Measurements from ENCODE around the gene WDFY4.

The WDFY4 gene

DNA sequence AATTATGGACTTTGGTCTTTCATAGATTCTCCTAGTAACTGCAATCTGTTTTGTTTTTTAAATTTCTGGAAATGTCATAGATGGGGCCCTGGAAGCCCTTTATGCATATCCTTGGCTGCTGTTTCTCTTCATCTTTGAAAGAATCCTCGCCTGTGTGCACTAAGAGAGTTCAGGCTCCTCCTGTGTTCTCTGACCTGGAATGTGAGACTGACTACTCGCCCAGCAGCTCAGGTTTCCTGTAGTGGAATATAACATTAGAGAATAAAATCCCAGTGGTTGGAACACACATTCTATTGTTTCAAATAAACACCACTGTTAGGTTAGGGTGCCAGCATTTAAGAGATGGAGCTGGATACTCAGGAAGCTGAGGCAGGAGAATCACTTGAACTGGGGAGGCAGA is 56.3 kb downstream of the WDFY4 start:
- TF ChIP-seq CTCF (IDR thresholded peaks at IDR 0.05; ENCODE audit: borderline replicate concordance, insufficient read depth, low read depth, low read length): no peak
- no peak overlapping the region for H3K4me3 ChIP-seq (ENCODE audit: low read depth, low read length)

DNA sequence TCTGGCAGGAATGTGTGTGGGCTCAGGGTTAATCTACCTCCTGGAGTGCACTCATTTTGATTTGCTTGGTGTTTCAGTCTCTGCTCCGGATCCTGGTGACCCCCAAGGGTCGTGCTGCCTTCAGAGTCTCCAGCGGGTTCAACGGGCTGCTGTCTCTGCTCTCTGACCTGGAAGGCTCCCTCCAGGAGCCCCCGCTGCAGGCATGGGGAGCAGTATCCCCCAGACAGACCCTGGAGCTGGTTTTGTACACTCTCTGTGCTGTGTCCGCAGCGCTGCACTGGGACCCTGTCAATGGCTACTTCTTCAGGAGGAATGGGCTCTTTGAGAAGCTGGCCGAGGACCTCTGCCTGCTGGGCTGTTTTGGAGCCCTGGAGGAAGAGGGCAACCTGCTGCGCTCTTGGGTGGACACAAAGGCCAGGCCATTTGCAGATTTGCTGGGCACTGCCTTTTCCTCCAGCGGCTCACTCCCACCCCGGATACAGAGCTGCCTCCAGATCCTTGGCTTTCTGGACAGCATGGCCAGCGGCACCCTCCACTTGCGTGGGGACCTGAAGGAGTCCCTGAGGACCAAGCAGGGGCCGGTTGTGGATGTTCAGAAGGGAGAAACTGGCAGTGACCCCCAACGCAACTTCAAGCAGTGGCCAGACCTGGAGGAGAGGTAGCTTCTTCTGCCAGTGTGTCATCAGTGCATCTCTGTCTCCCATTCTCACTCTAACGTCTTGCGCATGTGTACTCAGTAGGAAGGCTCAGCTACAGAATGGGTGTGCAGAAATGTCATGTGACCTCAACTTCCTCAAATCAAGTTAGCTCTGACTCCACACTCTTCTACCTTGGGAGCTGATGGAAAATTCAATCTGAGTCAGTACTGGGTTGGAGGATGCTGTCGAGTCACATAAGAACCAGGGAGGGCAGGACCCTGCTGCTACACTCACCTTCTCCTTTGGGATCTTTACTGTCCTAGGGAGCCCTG is 58.5 kb downstream of the WDFY4 start:
- TF ChIP-seq CTCF (IDR thresholded peaks at IDR 0.05; ENCODE audit: borderline replicate concordance, insufficient read depth, low read depth, low read length): no peak
- H3K4me3 ChIP-seq (ENCODE audit: low read depth, low read length): no peak overlapping the region

DNA sequence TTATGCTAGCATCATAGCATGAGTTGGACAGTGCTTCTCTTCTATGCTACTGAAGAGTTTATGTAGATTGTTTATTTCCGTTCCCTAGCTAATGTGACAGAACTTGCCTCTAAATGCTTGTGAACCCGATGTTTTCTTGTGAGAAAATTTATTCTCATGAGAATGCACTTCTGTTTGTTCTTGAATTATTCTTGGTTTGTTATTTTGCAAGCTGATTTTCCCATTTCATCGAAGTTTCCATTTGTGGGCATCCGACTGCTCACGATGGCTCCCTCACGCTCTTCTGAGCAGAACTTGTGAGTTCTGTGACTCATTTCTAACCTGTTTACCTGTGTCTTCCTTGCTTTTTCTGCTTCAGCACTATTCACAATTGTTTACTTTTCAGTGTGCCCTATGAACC is 59.9 kb downstream of the WDFY4 start:
- H3K4me3 ChIP-seq (ENCODE audit: low read depth, low read length): no peak overlapping the region
- TF ChIP-seq CTCF (IDR thresholded peaks at IDR 0.05; ENCODE audit: borderline replicate concordance, insufficient read depth, low read depth, low read length): no peak

- TF ChIP-seq CTCF (IDR thresholded peaks at IDR 0.05; ENCODE audit: borderline replicate concordance, insufficient read depth, low read depth, low read length): no peak
- no peak overlapping the region for H3K4me3 ChIP-seq (ENCODE audit: low read depth, low read length)
Observed at GRCh38 chr10:48745662-48746245, 61.1 kb downstream of the WDFY4 start.

DNA sequence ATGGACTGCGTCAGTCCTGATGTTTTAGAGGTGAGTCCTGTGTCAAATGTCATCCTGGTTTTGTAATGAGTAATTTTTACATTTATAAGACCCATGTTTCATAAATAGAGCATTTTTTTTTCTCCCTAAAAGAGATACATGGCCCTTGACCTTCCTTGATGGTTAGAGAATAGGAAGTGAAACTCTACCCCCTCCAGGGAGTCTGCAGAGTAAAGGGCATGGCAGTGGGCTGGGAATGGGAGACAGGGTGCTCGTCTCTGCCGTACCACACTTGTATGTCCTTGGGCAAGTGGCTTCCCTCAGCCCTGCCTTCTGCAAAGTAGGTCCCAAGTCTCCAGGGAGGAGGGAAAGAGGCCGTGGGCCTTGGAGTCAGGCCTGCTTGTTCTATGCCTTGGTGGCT is 63.9 kb downstream of the WDFY4 start:
- H3K4me3 ChIP-seq (ENCODE audit: low read depth, low read length): no peak overlapping the region
- TF ChIP-seq CTCF (IDR thresholded peaks at IDR 0.05; ENCODE audit: borderline replicate concordance, insufficient read depth, low read depth, low read length): no peak

GRCh38 chr10:48749254-48749787 is 64.6 kb downstream of the WDFY4 start:
- no peak for TF ChIP-seq CTCF (IDR thresholded peaks at IDR 0.05; ENCODE audit: borderline replicate concordance, insufficient read depth, low read depth, low read length)
- no peak overlapping the region for H3K4me3 ChIP-seq (ENCODE audit: low read depth, low read length)

Data from GM12875 (cell line).